K562 (cell line): ENCODE data around the gene FTSJ3. TPM values are rescaled to one million over a fixed set of nuclear protein-coding genes. Genes with fewer than 3 reads are reported as not detected.

ENCODE experiments used
- C11orf30 ChIP-seq: fragments of 450-650 bp; IDR thresholded peaks from 2 replicates; pipeline ENCODE4 v1.6.1; 2016; ENCODE audit warnings: low read depth, mild to moderate bottlenecking
- CHD2 ChIP-seq: IDR thresholded peaks from 2 replicates; pipeline ENCODE4 v1.6.1; 2011; ENCODE audit warnings: low read depth, low read length
- CREB1 ChIP-seq, 2 experiments: sonication (generic) in 1 of 2; formaldehyde crosslinking in 1 of 2; IDR thresholded peaks; 2 replicates each; pipeline versions ENCODE4 v1.6.1 to v1.8.0; 2012 to 2022; ENCODE audit warnings: inconsistent platforms in 1 of 2, mild to moderate bottlenecking in 1 of 2, missing genetic modification reagents in 1 of 2, moderate library complexity in 1 of 2
- CXXC5 ChIP-seq: fragments of 250-450 bp; sonication (Bioruptor Pico); IDR thresholded peaks from 2 replicates; pipeline ENCODE4 v1.8.0; 2022; ENCODE audit warnings: inconsistent platforms, mild to moderate bottlenecking, moderate library complexity
- EGR1 ChIP-seq: fragments of 450-650 bp; conservative IDR thresholded peaks from 2 replicates; pipeline ENCODE4 v1.6.1; 2017; ENCODE audit warnings: mild to moderate bottlenecking
- KDM5B ChIP-seq: fragments of 200-600 bp; sonication (generic); IDR thresholded peaks from 2 replicates; pipeline ENCODE4 v1.6.1; 2012; ENCODE audit warnings: low read depth, mild to moderate bottlenecking, moderate library complexity, low read length, control low read depth, inconsistent platforms; ENCODE audit not compliant: insufficient replicate concordance
- NRF1 ChIP-seq, 2 experiments: fragments of 450-650 bp; IDR thresholded peaks in 1 of 2; conservative IDR thresholded peaks in 1 of 2; 2 replicates each; pipeline ENCODE4 v1.6.1; 2014; ENCODE audit warnings: mild to moderate bottlenecking in 2 of 2
- POLR2A ChIP-seq: fragments of 450-650 bp; conservative IDR thresholded peaks from 2 replicates; pipeline ENCODE4 v1.6.1; 2016
- SMAD2 ChIP-seq: fragments of 150-350 bp; IDR thresholded peaks from 2 replicates; pipeline ENCODE4 v1.6.1; 2014; ENCODE audit warnings: low read depth, mild to moderate bottlenecking, low read length
- SREBF1 ChIP-seq: fragments of 150-350 bp; IDR thresholded peaks from 2 replicates; pipeline ENCODE4 v1.6.1; 2014; ENCODE audit warnings: antibody characterized with exemption, low read depth, low read length, borderline replicate concordance
- STAT5A ChIP-seq: IDR thresholded peaks from 2 replicates; pipeline ENCODE4 v1.6.1; 2012; ENCODE audit warnings: low read length, inconsistent platforms, borderline replicate concordance
- TEAD4 ChIP-seq, 2 experiments: sonication (generic) in 1 of 2; formaldehyde crosslinking in 1 of 2; IDR thresholded peaks; 2 replicates each; pipeline versions ENCODE4 v1.6.1 to v1.8.0; 2012 to 2022; ENCODE audit warnings: borderline replicate concordance in 1 of 2, inconsistent platforms in 1 of 2, low read length in 1 of 2, mild to moderate bottlenecking in 1 of 2, missing genetic modification reagents in 1 of 2
- ZBTB12 ChIP-seq: fragments of 250-450 bp; sonication (Bioruptor Pico); IDR thresholded peaks from 2 replicates; pipeline ENCODE4 v1.4.0; 2020
- ZFX ChIP-seq: sonication (generic); formaldehyde crosslinking; IDR thresholded peaks from 2 replicates; pipeline ENCODE4 v1.8.0; 2022; ENCODE audit warnings: mild to moderate bottlenecking, missing genetic modification reagents, moderate library complexity
- ZMIZ1 ChIP-seq, 2 experiments: fragments of 150-350 bp in 1 of 2; IDR thresholded peaks; 2 replicates each; pipeline ENCODE4 v1.6.1; 2012 to 2016; ENCODE audit warnings: low read depth in 2 of 2, low read length in 2 of 2, mild to moderate bottlenecking in 1 of 2, moderate library complexity in 1 of 2
- ZNF24 ChIP-seq: fragments of 450-650 bp; IDR thresholded peaks from 2 replicates; pipeline ENCODE4 v1.6.1; 2016
- ZNF41 ChIP-seq: fragments of 250-450 bp; sonication (Bioruptor Pico); conservative IDR thresholded peaks from 2 replicates; pipeline ENCODE4 v1.4.0; 2020; ENCODE audit warnings: mild to moderate bottlenecking
- polyA plus RNA-seq, 8 experiments: library from polyadenylated mRNA; depleted of rRNA in 4 of 8; stranded (reverse) in 5 of 8; unstranded in 3 of 8; fragments of >200 nt; fragmentation: Nextera tagmentation in 2 of 8; fragmentation: Illumina TruSeq in 1 of 8; extraction: Ambion mirVana in 2 of 8; extraction: Trizol in 1 of 8; gene quantifications; 2 replicates each; pipeline versions ENCODE4 v1.2.1 to v1.2.3, GENCODE V29; 2011 to 2014; ENCODE audit warnings: inconsistent platforms in 1 of 8, missing spikeins in 1 of 8
- total RNA-seq, 7 experiments: library from RNA; depleted of rRNA in 6 of 7; stranded (reverse); fragments of >200 nt in 6 of 7; fragmentation: Illumina TruSeq in 2 of 7; extraction: Trizol in 2 of 7; gene quantifications; 2 replicates each; pipeline versions ENCODE4 v1.2.1 to v1.2.3, GENCODE V29; 2011 to 2021; ENCODE audit warnings: low replicate concordance in 1 of 7
- TF ChIP-seq, protein P1 (sequence below), 2 experiments: IDR thresholded peaks; 2 replicates each; pipeline ENCODE4 v1.6.1; 2012; ENCODE audit warnings: improper control_type of control experiment in 2 of 2, low read depth in 2 of 2, low read length in 2 of 2, borderline replicate concordance in 1 of 2
- TF ChIP-seq, protein P2 (sequence below): sonication (generic); formaldehyde crosslinking; IDR thresholded peaks from 2 replicates; pipeline ENCODE4 v1.8.0; 2022; ENCODE audit warnings: mild to moderate bottlenecking, missing genetic modification reagents

FTSJ3 gene
- total and polyA plus RNA-seq, 9 of the 15 experiments (the other 6 are each of a cell fraction or from before 2014, with no cell fraction given): 18.0 to 65.6 (median 52.4) TPM

GRCh38 chr17:63773272-63774140, 54.0 kb downstream of the FTSJ3 start, which contains the start of gene CCDC47 (continued):
- TF ChIP-seq SREBF1 (no peak), EGR1 (peak; percentile 84), ZNF24 (peak; percentile 100), CXXC5 (CRISPR knock-in tag) (peak; percentile 94), ZMIZ1 (IDR thresholded peaks at IDR 0.05; ENCODE audit: low read depth in 2 of 2, low read length in 2 of 2) (peak in 1 of 2 experiments; percentile 37; a peak in 2 of 4 replicates), SMAD2 (no peak), ZNF41 (CRISPR knock-in tag) (0 out of 2 replicates have a peak, but pooled peaks have one; percentile 34), TEAD4 (IDR thresholded peaks at IDR 0.05; ENCODE audit: low read length) (peak; percentile 59), TEAD4 (CRISPR knock-in tag; IDR thresholded peaks at IDR 0.05; ENCODE audit: borderline replicate concordance) (no peak), KDM5B (peak; percentile 85), ZBTB12 (CRISPR knock-in tag) (peak; percentile 80), CHD2 (peak; percentile 94), C11orf30 (peak; percentile 64), POLR2A (peak; percentile 91), ZFX (CRISPR knock-in tag) (peak; percentile 97), NRF1 (conservative IDR thresholded peaks at IDR 0.05 in 1 of 2, IDR thresholded peaks at IDR 0.05 in 1 of 2) (peak; percentile 92 to 93), CREB1 (IDR thresholded peaks at IDR 0.05) (peak; percentile 96), CREB1 (CRISPR knock-in tag; IDR thresholded peaks at IDR 0.05) (peak; percentile 94), STAT5A (peak; percentile 23; the same call in 1 of the 2 replicates)
- TF ChIP-seq, protein P1, sequence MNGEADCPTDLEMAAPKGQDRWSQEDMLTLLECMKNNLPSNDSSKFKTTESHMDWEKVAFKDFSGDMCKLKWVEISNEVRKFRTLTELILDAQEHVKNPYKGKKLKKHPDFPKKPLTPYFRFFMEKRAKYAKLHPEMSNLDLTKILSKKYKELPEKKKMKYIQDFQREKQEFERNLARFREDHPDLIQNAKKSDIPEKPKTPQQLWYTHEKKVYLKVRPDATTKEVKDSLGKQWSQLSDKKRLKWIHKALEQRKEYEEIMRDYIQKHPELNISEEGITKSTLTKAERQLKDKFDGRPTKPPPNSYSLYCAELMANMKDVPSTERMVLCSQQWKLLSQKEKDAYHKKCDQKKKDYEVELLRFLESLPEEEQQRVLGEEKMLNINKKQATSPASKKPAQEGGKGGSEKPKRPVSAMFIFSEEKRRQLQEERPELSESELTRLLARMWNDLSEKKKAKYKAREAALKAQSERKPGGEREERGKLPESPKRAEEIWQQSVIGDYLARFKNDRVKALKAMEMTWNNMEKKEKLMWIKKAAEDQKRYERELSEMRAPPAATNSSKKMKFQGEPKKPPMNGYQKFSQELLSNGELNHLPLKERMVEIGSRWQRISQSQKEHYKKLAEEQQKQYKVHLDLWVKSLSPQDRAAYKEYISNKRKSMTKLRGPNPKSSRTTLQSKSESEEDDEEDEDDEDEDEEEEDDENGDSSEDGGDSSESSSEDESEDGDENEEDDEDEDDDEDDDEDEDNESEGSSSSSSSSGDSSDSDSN (IDR thresholded peaks at IDR 0.05; ENCODE audit: borderline replicate concordance in 1 of 2, low read depth in 2 of 2, low read length in 2 of 2): peak; percentile 94 to 96
- TF ChIP-seq, protein P2, sequence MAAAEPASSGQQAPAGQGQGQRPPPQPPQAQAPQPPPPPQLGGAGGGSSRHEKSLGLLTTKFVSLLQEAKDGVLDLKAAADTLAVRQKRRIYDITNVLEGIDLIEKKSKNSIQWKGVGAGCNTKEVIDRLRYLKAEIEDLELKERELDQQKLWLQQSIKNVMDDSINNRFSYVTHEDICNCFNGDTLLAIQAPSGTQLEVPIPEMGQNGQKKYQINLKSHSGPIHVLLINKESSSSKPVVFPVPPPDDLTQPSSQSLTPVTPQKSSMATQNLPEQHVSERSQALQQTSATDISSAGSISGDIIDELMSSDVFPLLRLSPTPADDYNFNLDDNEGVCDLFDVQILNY: peak; percentile 85; the same call in 1 of the 2 replicates
